Fibroblast of villous mesenchyme (primary cell): ENCODE data around the gene ATP8B2. TPM values are rescaled to one million over a fixed set of nuclear protein-coding genes. Genes with fewer than 3 reads are reported as not detected.

Source experiments
- DNase-seq: peaks from one replicate; pipeline ENCODE4 v3.0.0-alpha.2; 2010; ENCODE audit warnings: low read depth
- H3K4me3 ChIP-seq: 2 replicates; pipeline ENCODE4 v1.5.1; 2011; ENCODE audit warnings: low read depth, mild to moderate bottlenecking, low read length
- total RNA-seq: library from RNA; depleted of rRNA; stranded (reverse); fragments of >200 nt; gene quantifications from 2 replicates; pipeline ENCODE4 v1.2.3, GENCODE V29; 2012
- TF ChIP-seq, protein P1 (sequence below): IDR thresholded peaks from 2 replicates; pipeline ENCODE4 v1.5.1; 2012; ENCODE audit warnings: low read depth, mild to moderate bottlenecking, low read length; ENCODE audit not compliant: insufficient read depth

The ATP8B2 gene
- total RNA-seq, 1 donor: 155 TPM

DNA sequence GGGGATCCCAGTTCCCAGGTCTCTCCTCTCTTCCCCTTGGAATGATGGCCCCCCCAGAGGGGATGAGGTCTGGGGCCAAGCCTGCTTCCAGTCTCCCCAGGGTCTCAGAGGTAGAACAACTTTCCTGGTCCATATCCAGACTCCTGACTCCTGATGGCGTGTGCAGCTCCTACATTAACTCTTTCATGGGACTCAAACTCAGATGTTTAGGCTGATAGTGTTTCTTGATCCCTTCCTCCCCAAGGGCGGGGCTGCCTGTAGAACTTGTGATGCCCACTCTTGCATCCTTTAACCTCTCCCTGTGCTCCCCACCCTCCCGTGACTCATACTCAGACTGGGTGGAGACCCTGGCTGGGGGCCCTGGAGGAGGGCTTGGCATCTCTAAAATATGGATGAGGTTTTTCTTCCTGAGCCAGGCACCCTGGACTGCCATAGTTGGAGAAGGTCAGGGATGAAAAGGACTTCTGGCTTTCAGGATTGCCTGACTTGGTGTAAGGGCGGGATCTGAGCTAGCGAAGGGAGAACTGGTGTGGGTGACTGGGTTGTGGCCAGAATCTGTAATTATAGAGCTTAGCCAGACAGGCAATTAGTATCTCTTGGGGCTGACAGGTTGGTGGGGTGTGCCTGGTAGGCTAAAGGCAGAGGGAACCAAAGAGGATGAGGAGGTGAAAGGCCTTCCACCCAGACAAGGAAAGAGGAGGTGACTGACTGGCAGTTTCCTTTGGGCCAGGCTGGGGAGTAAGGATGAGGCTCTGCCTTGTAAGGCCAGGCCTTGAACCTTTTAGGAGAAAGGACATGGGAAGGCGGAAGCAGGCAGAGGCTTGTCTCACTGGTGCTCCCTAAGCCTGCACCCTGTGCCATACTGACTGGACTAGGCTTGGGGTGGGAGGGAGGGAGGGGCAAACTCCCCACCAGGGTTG is 1.5 kb downstream of the ATP8B2 start:
- DNase-seq: peak; percentile 76
- peak overlapping the region; percentile 89 for H3K4me3 ChIP-seq
- TF ChIP-seq, protein P1, sequence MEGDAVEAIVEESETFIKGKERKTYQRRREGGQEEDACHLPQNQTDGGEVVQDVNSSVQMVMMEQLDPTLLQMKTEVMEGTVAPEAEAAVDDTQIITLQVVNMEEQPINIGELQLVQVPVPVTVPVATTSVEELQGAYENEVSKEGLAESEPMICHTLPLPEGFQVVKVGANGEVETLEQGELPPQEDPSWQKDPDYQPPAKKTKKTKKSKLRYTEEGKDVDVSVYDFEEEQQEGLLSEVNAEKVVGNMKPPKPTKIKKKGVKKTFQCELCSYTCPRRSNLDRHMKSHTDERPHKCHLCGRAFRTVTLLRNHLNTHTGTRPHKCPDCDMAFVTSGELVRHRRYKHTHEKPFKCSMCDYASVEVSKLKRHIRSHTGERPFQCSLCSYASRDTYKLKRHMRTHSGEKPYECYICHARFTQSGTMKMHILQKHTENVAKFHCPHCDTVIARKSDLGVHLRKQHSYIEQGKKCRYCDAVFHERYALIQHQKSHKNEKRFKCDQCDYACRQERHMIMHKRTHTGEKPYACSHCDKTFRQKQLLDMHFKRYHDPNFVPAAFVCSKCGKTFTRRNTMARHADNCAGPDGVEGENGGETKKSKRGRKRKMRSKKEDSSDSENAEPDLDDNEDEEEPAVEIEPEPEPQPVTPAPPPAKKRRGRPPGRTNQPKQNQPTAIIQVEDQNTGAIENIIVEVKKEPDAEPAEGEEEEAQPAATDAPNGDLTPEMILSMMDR: no peak

GRCh38 chr1:154327466-154328317 is 2.4 kb downstream of the ATP8B2 start:
- TF ChIP-seq, protein P1: no peak
- no peak for DNase-seq
- H3K4me3 ChIP-seq: peak overlapping the region; percentile 55

- TF ChIP-seq, protein P1: no peak
- peak overlapping the region; percentile 55 for H3K4me3 ChIP-seq
- peak; percentile 70 for DNase-seq
These were observed 3.2 kb downstream of the ATP8B2 start for GRCh38 chr1:154328318-154329151.

GRCh38 chr1:154329152-154329521 is 3.8 kb downstream of the ATP8B2 start:
- TF ChIP-seq, protein P1: peak; percentile 26
- no peak for DNase-seq
- peak overlapping the region; percentile 39 for H3K4me3 ChIP-seq

GRCh38 chr1:154329551-154330131 is 4.3 kb downstream of the ATP8B2 start:
- H3K4me3 ChIP-seq: no peak overlapping the region
- TF ChIP-seq, protein P1: no peak
- no peak for DNase-seq

DNA sequence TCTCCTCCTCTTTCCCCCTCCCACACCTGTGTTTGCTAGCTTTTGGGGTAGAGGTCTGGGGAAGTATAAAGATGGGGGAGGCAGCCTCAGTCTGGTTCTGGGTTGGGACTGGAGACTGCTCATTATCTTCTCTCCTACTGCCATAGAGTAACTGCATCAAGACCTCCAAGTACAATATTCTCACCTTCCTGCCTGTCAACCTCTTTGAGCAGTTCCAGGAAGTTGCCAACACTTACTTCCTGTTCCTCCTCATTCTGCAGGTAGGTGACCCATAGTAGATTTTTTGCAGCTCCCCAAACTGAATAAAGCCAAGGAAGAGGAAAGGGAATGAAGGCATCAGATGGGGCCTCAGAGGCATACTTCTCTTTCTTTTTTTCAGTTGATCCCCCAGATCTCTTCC is 5.3 kb downstream of the ATP8B2 start:
- no peak overlapping the region for H3K4me3 ChIP-seq
- TF ChIP-seq, protein P1: no peak
- DNase-seq: no peak
